Omental fat pad (tissue), 4 donors: ENCODE results near the gene CCNG1. TPM values are rescaled to one million over a fixed set of nuclear protein-coding genes. Genes with fewer than 3 reads are reported as not detected.
"Not testable (repeated sequence)": the region's sequence is repeated elsewhere in the genome, so short reads cannot be mapped to it uniquely, and the experiment has no call there.

ENCODE experiments used
- ATAC-seq: fragments of 150-250 bp; one replicate; pipeline ENCODE4 v1.9.1; 2016; ENCODE audit warnings: mild to moderate bottlenecking, moderate library complexity; ENCODE audit not compliant: low FRiP score
- DNase-seq: peaks from one replicate; pipeline ENCODE4 v3.0.0-alpha.2; 2019; ENCODE audit warnings: low spot score
- CTCF ChIP-seq, 3 donors: fragments of 450-650 bp; IDR thresholded peaks; one replicate each; pipeline ENCODE4 v1.5.1; 2016 to 2017; ENCODE audit warnings: antibody characterized with exemption in 3 of 3, mild to moderate bottlenecking in 3 of 3, moderate library complexity in 2 of 3
- total RNA-seq, 4 donors: library from RNA; depleted of rRNA; stranded (reverse); fragments of >200 nt; gene quantifications; one replicate each; pipeline ENCODE4 v1.1.0, GENCODE V29; 2016

The CCNG1 gene
- 100 to 1,000 TPM in 2 of 4 donors, 10 to 100 TPM in 2; 76.1 to 132 (median 106) TPM for total RNA-seq

- TF ChIP-seq CTCF (IDR thresholded peaks at IDR 0.05): no peak
- ATAC-seq (peak; percentile 100), DNase-seq (peak; percentile 84)
These were observed at the start of gene CCNG1 for GRCh38 chr5:163437309-163438182. Gene CCNG1, plus strand, starts transcription at chr5:163437595. Its CDS starts 1,662 bp downstream, at chr5:163439257.

GRCh38 chr5:163395792-163396191, 41.6 kb upstream of the CCNG1 start:
- no peak for TF ChIP-seq CTCF (IDR thresholded peaks at IDR 0.05)
- ATAC-seq (no peak), DNase-seq (no peak)

- not testable (repeated sequence) for DNase-seq, ATAC-seq
These were observed 40.5 kb upstream of the CCNG1 start for GRCh38 chr5:163396818-163397340.

GRCh38 chr5:163397354-163397753, 40.0 kb upstream of the CCNG1 start:
- no peak for DNase-seq
- no peak for TF ChIP-seq CTCF (IDR thresholded peaks at IDR 0.05)

GRCh38 chr5:163399923-163400322, 37.5 kb upstream of the CCNG1 start:
- TF ChIP-seq CTCF (IDR thresholded peaks at IDR 0.05): no peak
- ATAC-seq (no peak), DNase-seq (no peak)

More at GRCh38 chr5:163397354-163397753, 40.0 kb upstream of the CCNG1 start:
- no peak for ATAC-seq

- ATAC-seq (no peak), DNase-seq (no peak)
- no peak for TF ChIP-seq CTCF (IDR thresholded peaks at IDR 0.05)
These were observed 36.1 kb upstream of the CCNG1 start for GRCh38 chr5:163401271-163401670.

GRCh38 chr5:163402007-163402406, 35.4 kb upstream of the CCNG1 start:
- ATAC-seq: no peak
- TF ChIP-seq CTCF (IDR thresholded peaks at IDR 0.05): no peak
- no peak for DNase-seq
